Karpas-422 (cell line): ENCODE results near the gene NCAPD3. TPM values are rescaled to one million over a fixed set of nuclear protein-coding genes. Genes with fewer than 3 reads are reported as not detected.
"Not testable (repeated sequence)": the region's sequence is repeated elsewhere in the genome, so short reads cannot be mapped to it uniquely, and the experiment has no call there.

Source experiments
- DNase-seq: peaks from one replicate; pipeline ENCODE4 v3.0.0-alpha.2; 2015
- H2AFZ ChIP-seq: fragments of 200-600 bp; sonication (generic); 2 replicates; pipeline ENCODE4 v1.6.1; 2014; ENCODE audit warnings: antibody characterized with exemption, low read length, mixed read lengths
- H3K27ac ChIP-seq: fragments of 200-600 bp; sonication (generic); 2 replicates; pipeline ENCODE4 v1.5.1; 2014; ENCODE audit warnings: mild to moderate bottlenecking, low read length, moderate library complexity
- H3K27me3 ChIP-seq: fragments of 200-600 bp; sonication (generic); 2 replicates; pipeline ENCODE4 v1.6.1; 2014; ENCODE audit warnings: low read length, mixed read lengths
- H3K36me3 ChIP-seq: fragments of 200-600 bp; sonication (generic); 2 replicates; pipeline ENCODE4 v1.6.1; 2014; ENCODE audit warnings: low read length, mixed read lengths; ENCODE audit not compliant: insufficient read depth
- H3K4me1 ChIP-seq: fragments of 200-600 bp; sonication (generic); 2 replicates; pipeline ENCODE4 v1.6.1; 2014; ENCODE audit warnings: mild to moderate bottlenecking, low read length, mixed read lengths
- H3K4me2 ChIP-seq: fragments of 200-600 bp; sonication (generic); 2 replicates; pipeline ENCODE4 v1.6.1; 2014; ENCODE audit warnings: low read length, low read depth, mild to moderate bottlenecking; ENCODE audit not compliant: poor library complexity, severe bottlenecking
- H3K4me3 ChIP-seq: fragments of 200-600 bp; sonication (generic); 2 replicates; pipeline ENCODE4 v1.5.1; 2014; ENCODE audit warnings: mild to moderate bottlenecking, antibody characterized with exemption, low read length, mixed read lengths
- H3K79me2 ChIP-seq: fragments of 200-600 bp; sonication (generic); 2 replicates; pipeline ENCODE4 v1.6.1; 2014; ENCODE audit warnings: mild to moderate bottlenecking, low read length, mixed read lengths
- H3K9ac ChIP-seq: fragments of 200-600 bp; sonication (generic); 2 replicates; pipeline ENCODE4 v1.6.0; 2014; ENCODE audit warnings: low read length
- H3K9me2 ChIP-seq: fragments of 200-600 bp; sonication (generic), shearing (Covaris generic); replicated peaks from 2 replicates; pipeline ENCODE4 v1.6.0; 2014; ENCODE audit warnings: mild to moderate bottlenecking, low read length, moderate library complexity; ENCODE audit not compliant: insufficient read depth
- H3K9me3 ChIP-seq: fragments of 300-700, 200-600 bp; sonication (generic); 2 replicates; pipeline ENCODE4 v1.6.1; 2014; ENCODE audit warnings: low read length, mixed read lengths
- H4K20me1 ChIP-seq: fragments of 200-600 bp; sonication (generic); 2 replicates; pipeline ENCODE4 v1.6.1; 2014; ENCODE audit warnings: mild to moderate bottlenecking, antibody characterized with exemption, low read length, low read depth; ENCODE audit not compliant: insufficient read depth
- total RNA-seq: library from RNA; depleted of rRNA; stranded (reverse); fragments of >200 nt; shearing (Covaris generic); gene quantifications from 2 replicates; pipeline ENCODE4 v1.2.3, GENCODE V29; 2014; ENCODE audit warnings: low replicate concordance

The NCAPD3 gene
- total RNA-seq, 1 experiment from 2014 or later, result 22.0 TPM

DNA sequence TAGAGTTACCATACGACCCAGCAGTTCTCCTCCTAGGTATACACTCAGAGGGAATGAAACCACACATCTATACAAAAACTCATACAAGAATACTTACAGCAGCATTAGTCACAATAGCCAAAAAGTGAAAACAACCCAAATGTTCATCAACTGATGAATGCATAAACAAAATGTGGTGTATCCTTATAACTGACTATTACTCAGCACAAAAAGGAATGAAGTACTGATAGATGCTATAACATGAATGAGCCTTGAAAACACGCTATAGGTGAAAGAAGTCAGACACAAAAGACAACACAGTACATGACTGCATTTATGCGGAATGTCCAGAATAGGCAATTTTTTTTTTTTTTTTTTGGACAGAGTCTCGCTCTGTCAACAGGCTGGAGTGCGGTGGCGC is 23.1 kb downstream of the NCAPD3 start:
- Histone ChIP-seq H3K4me2 (no peak overlapping the region), H3K4me3 (no peak overlapping the region), H3K9me3 (no peaks in the 10 kb centered on the region), H3K79me2 (no peaks in the 10 kb centered on the region), H3K27me3 (no peaks in the 10 kb centered on the region), H3K36me3 (peaks cover 20% of the 10 kb centered on the region), H3K27ac (no peak overlapping the region), H4K20me1 (no peaks in the 10 kb centered on the region), H3K9me2 (no peaks in the 10 kb centered on the region), H3K4me1 (peaks cover 5% of the 10 kb centered on the region), H3K9ac (no peak overlapping the region), H2AFZ (no peak overlapping the region)
- no peak for DNase-seq

DNA sequence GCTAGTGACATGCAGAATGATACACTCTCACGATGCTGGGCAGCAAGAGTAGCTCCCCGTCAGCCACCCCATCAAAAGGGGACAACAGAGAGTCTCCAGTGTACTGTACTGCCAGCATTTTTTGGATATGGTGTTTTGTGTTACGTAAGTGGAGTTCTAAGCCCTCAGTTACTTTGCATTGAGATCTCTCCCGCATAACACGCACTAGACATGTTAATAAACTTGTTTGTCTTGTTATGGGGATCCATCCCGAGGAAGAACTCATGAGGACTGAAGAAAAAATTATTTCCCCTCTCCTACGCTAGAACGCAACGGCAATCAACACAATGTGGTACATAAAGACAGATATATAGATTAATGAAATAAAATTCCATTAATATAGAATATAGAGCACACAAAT is 24.2 kb downstream of the NCAPD3 start:
- no peak overlapping the region for H3K4me2 ChIP-seq
- H3K36me3 ChIP-seq, result peaks cover 22% of the 10 kb centered on the region
- H3K9ac ChIP-seq, result no peak overlapping the region
- H3K4me1 ChIP-seq, result peaks cover 5% of the 10 kb centered on the region
- no peaks in the 10 kb centered on the region for H3K79me2 ChIP-seq
- no peak overlapping the region for H3K27ac ChIP-seq
- no peaks in the 10 kb centered on the region for H3K9me2 ChIP-seq
- H3K9me3 ChIP-seq, result no peaks in the 10 kb centered on the region
- no peak for DNase-seq
- no peaks in the 10 kb centered on the region for H4K20me1 ChIP-seq
- no peaks in the 10 kb centered on the region for H3K27me3 ChIP-seq
- H2AFZ ChIP-seq, result no peak overlapping the region
- no peak overlapping the region for H3K4me3 ChIP-seq

DNA sequence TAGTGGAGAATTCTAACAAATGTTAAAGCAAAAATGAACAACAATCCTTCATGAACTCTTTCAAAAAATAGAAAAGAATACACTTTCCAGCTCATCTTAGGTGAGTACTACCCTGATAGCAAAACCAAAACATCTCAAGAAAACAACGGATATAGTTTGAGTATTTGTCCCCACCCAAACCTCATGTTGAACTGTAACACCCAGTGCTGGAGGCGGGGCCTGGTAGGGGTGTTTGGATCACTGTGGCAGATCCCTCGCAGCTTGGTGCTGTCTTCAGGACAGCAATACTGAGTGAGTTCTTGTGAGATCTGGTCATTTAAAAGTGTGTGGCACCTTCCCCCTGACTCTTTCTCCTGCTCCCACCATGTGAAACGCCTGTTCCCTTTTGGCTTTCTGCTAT is 27.0 kb downstream of the NCAPD3 start:
- Histone ChIP-seq H3K79me2 (no peaks in the 10 kb centered on the region), H3K27ac (no peak overlapping the region), H3K27me3 (no peaks in the 10 kb centered on the region), H3K4me3 (no peak overlapping the region), H3K4me1 (peaks cover 5% of the 10 kb centered on the region), H3K4me2 (no peak overlapping the region), H4K20me1 (no peaks in the 10 kb centered on the region), H3K9me2 (no peaks in the 10 kb centered on the region), H3K9me3 (no peaks in the 10 kb centered on the region), H3K36me3 (peaks cover 25% of the 10 kb centered on the region), H3K9ac (no peak overlapping the region), H2AFZ (no peak overlapping the region)
- DNase-seq, result no peak

DNA sequence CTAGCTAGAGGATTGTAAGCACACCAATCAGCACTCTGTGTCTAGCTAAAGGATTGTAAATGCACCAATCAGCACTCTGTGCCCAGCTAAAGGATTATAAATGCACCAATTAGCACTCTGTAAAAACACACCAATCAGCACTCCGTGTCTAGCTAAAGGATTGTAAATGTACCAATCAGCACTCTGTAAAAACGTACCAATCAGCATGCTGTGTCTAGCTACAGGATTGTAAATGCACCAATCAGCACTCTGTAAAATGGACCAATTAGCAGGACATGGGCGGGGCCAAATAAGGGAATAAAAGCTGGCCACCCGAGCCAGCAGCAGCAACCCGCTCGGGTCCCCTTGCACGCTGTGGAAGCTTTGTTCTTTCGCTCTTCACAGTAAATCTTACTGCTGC is 35.7 kb downstream of the NCAPD3 start:
- not testable (repeated sequence) for H3K9me2 ChIP-seq, H3K27ac ChIP-seq, H4K20me1 ChIP-seq, H3K9me3 ChIP-seq, H3K27me3 ChIP-seq, H3K79me2 ChIP-seq, H2AFZ ChIP-seq, H3K4me3 ChIP-seq, DNase-seq, H3K4me1 ChIP-seq, H3K4me2 ChIP-seq, H3K9ac ChIP-seq
- H3K36me3 ChIP-seq, result peaks cover 42% of the 10 kb centered on the region

DNA sequence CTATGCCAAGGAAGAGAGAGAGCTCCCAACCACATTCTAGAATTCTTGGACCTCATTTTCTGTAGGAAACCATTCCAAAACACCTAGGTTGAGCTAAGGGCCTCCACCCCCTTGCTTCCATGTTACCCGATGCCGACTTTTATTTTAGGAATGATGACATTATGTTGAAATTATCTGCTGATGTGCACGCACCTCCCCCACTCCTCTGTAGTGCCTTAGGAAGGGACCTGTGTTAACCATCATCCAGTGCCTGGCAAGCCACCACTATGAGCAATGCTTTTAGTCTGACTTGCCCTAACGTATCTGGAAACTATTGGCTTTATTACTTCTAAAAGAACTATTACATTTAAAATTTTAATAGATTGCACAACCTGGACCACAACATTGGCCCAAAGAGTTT is 42.1 kb downstream of the NCAPD3 start:
- no peak overlapping the region for H2AFZ ChIP-seq
- H3K9me2 ChIP-seq, result no peaks in the 10 kb centered on the region
- no peaks in the 10 kb centered on the region for H3K36me3 ChIP-seq
- no peaks in the 10 kb centered on the region for H3K9me3 ChIP-seq
- no peaks in the 10 kb centered on the region for H3K27me3 ChIP-seq
- H3K9ac ChIP-seq, result no peak overlapping the region
- H3K27ac ChIP-seq, result no peak overlapping the region
- no peak overlapping the region for H3K4me3 ChIP-seq
- no peaks in the 10 kb centered on the region for H3K79me2 ChIP-seq
- no peaks in the 10 kb centered on the region for H4K20me1 ChIP-seq
- no peaks in the 10 kb centered on the region for H3K4me1 ChIP-seq
- no peak overlapping the region for H3K4me2 ChIP-seq
- no peak for DNase-seq

DNA sequence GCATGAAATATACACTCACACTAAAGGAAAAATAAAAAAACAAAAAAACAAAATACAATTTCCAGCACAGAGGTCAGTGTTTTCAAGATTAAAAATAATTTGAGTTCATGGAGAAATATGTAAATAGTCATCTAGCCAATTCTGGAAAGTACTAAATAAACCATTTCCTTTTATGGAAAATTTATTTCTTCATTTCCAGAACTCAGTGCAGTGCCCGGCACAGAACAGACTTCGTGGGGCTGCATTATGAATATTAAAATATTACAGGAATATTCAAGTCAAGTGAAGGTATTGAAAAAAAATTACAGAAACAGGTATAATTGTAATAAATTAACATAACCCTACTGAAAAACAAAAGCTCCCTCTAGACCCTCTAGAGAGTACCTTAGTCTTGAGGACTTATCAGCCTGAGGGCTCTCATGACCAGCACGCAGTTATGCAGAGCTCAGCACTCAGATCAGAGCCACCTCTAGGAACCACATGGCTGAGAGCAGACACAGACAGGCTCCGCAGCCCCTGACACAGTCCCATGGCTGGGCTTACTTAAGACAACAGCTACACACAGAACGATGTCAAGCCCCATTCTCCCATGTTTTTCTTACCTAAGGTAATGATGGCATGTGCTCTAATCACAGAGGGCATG is 45.6 kb downstream of the NCAPD3 start:
- no peaks in the 10 kb centered on the region for H3K4me1 ChIP-seq
- no peak overlapping the region for H3K4me2 ChIP-seq
- DNase-seq, result no peak
- H3K27me3 ChIP-seq, result no peaks in the 10 kb centered on the region
- H3K36me3 ChIP-seq, result peaks cover 7% of the 10 kb centered on the region
- H3K4me3 ChIP-seq, result no peak overlapping the region
- no peak overlapping the region for H3K27ac ChIP-seq
- no peaks in the 10 kb centered on the region for H3K9me3 ChIP-seq
- no peaks in the 10 kb centered on the region for H3K79me2 ChIP-seq
- H3K9ac ChIP-seq, result no peak overlapping the region
- no peaks in the 10 kb centered on the region for H4K20me1 ChIP-seq
- no peak overlapping the region for H2AFZ ChIP-seq
- no peaks in the 10 kb centered on the region for H3K9me2 ChIP-seq

DNA sequence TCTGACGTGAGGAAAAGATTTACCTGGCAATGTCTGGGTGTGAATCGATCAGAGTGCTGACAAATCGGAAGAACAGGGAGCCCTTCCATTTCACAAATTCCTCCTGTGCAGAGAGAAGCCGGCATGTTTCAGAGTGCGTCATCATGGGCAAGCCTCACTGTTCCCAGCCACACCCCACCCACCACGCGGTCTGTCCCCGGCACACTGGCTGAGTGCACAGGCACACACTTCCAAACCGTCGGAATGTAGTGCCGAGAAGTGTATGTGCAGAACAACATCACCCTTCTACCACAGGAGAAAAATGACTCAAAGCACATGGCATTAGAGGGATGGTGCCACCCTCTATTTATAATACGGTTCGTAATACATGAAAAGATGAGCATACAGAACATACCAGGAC is 47.5 kb downstream of the NCAPD3 start:
- Histone ChIP-seq H3K4me3 (no peak overlapping the region), H2AFZ (no peak overlapping the region), H3K79me2 (no peaks in the 10 kb centered on the region), H3K9ac (no peak overlapping the region), H3K36me3 (peaks cover 7% of the 10 kb centered on the region), H3K4me1 (no peaks in the 10 kb centered on the region), H3K4me2 (no peak overlapping the region), H3K9me2 (no peaks in the 10 kb centered on the region), H3K9me3 (no peaks in the 10 kb centered on the region), H3K27me3 (no peaks in the 10 kb centered on the region), H3K27ac (no peak overlapping the region), H4K20me1 (no peaks in the 10 kb centered on the region)
- no peak for DNase-seq

DNA sequence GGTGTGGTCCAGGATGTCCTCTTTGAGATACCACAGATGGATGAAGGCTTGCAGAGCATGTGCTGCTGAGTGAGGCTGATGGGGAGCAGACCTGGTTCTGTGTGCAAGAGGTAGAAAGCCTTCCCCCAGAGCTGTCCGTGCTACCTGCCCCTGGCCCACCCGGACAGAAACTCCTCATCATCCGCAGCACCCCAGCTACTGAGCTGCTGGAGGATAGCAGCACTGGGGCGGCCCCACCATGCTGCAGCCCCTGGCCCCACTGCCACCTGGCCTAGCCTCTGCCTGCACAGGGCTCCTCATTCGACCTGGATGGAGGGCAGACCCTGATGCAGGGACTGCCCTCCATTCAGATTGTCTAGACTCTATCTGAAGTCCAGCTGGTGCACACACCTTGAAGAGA is 50.5 kb downstream of the NCAPD3 start:
- no peaks in the 10 kb centered on the region for H4K20me1 ChIP-seq
- H3K36me3 ChIP-seq, result peaks cover 7% of the 10 kb centered on the region
- H3K4me3 ChIP-seq, result no peak overlapping the region
- no peaks in the 10 kb centered on the region for H3K9me2 ChIP-seq
- H2AFZ ChIP-seq, result no peak overlapping the region
- no peak overlapping the region for H3K27ac ChIP-seq
- no peaks in the 10 kb centered on the region for H3K4me1 ChIP-seq
- H3K27me3 ChIP-seq, result no peaks in the 10 kb centered on the region
- H3K79me2 ChIP-seq, result no peaks in the 10 kb centered on the region
- H3K9me3 ChIP-seq, result no peaks in the 10 kb centered on the region
- no peak overlapping the region for H3K9ac ChIP-seq
- no peak for DNase-seq
- H3K4me2 ChIP-seq, result no peak overlapping the region

DNA sequence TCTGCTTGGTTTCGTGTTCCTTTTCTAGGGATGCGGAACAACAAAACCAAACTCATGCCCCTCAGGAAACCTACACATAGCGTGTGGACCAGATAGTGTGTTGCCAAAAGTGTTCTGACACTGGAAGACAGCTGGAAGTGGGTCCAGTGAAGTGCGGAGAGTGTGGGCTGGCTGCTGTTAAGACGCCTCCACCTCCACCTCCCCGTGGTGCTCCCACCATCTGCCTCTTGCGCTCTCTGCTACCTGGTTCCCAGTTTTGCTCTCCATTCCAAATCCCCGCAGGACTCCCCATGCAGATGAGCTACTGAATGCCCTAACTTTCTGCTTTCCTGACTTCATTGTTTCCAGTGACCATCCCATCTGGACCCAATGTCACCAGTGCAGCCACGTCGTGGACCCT is 51.8 kb downstream of the NCAPD3 start:
- DNase-seq, result no peak
- Histone ChIP-seq H3K9me3 (no peaks in the 10 kb centered on the region), H3K4me2 (no peak overlapping the region), H3K79me2 (no peaks in the 10 kb centered on the region), H2AFZ (no peak overlapping the region), H3K36me3 (peaks cover 7% of the 10 kb centered on the region), H3K27me3 (no peaks in the 10 kb centered on the region), H3K4me1 (no peaks in the 10 kb centered on the region), H3K4me3 (no peak overlapping the region), H3K9ac (no peak overlapping the region), H3K9me2 (no peaks in the 10 kb centered on the region), H3K27ac (no peak overlapping the region), H4K20me1 (no peaks in the 10 kb centered on the region)
